ENCODE measurements around the gene GCC1. TPM values are rescaled to one million over a fixed set of nuclear protein-coding genes. Genes with fewer than 3 reads are reported as not detected.

The GCC1 gene
- total and polyA plus RNA-seq, 7 donors, result 6.1 to 24.0 (median 8.4) TPM

DNA sequence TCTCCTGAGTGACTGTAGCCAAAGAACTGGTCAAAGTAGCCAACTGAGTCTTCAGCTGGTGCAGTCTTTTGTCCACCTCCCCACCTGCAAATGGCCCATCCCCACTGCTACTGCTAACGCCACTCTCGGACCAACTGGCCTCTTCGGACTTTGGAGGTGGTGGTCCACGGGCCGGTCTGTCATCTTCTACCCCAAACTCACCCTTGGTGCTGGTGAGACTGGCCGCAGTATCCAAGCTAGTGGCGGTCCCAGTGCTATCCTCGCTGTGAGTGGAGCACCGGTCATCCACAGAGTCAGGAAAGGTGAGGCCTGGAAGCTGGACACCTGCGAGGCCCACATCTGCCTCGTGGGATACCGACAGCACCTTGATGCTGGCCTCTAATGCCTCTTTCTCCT lies 750 bp downstream of the GCC1 start:
- peak overlapping the region; percentile 92 for H3K27ac ChIP-seq
- peaks cover 62% of the 10 kb centered on the region for H3K4me1 ChIP-seq
- H3K27me3 ChIP-seq (ENCODE audit: insufficient read depth in 3 of 3, low read length in 2 of 3), result no peaks in the 10 kb centered on the region
- WGBS, 3 donors, result 20 to 24% (median 24%) methylated on average over 12 of the region's 12 CpGs
- DNase-seq (no peak), ATAC-seq (no peak)
- intact Hi-C loops (cut with DNase I), result loop anchor here (5.0 kb wide), 1 partner anchor 192 kb away; the partner anchor contains the start of gene ZNF800 (in 2 of the 2)
- peaks cover 0 to 28% of the 10 kb centered on the region in 2 donors for H3K36me3 ChIP-seq (ENCODE audit: insufficient read depth in 1 of 2, low read depth in 1 of 2)
- H3K9me3 ChIP-seq, result no peaks in the 10 kb centered on the region
- peak overlapping the region; percentile 78 for H3K4me3 ChIP-seq
- TF ChIP-seq, protein P1, sequence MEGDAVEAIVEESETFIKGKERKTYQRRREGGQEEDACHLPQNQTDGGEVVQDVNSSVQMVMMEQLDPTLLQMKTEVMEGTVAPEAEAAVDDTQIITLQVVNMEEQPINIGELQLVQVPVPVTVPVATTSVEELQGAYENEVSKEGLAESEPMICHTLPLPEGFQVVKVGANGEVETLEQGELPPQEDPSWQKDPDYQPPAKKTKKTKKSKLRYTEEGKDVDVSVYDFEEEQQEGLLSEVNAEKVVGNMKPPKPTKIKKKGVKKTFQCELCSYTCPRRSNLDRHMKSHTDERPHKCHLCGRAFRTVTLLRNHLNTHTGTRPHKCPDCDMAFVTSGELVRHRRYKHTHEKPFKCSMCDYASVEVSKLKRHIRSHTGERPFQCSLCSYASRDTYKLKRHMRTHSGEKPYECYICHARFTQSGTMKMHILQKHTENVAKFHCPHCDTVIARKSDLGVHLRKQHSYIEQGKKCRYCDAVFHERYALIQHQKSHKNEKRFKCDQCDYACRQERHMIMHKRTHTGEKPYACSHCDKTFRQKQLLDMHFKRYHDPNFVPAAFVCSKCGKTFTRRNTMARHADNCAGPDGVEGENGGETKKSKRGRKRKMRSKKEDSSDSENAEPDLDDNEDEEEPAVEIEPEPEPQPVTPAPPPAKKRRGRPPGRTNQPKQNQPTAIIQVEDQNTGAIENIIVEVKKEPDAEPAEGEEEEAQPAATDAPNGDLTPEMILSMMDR (IDR thresholded peaks at IDR 0.05), result no peak

DNA sequence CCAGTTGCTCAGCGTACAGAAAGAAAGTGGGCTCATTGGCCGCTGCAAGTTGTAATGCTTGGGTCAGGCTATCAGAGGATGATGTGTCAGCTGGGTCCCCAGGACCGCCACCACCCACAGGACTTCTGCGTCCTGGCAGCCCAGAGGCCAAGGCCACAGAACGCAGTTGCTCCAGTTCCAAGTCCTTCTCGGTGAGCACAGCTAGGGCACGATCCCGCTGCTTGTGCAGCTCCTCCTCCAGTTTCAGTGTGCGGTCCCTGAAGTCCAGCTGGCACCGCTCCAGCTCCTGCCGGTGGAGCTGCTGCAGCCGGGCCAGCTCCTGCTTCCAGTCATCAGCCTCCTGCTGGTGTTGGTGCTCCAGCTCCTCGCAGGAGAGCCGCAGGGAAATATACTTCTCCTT lies 3.0 kb downstream of the GCC1 start:
- WGBS, 3 donors, result 34 to 40% (median 37%) methylated on average over 14 of the region's 14 CpGs
- ATAC-seq (peak; percentile 23 to 65 (median 56)), DNase-seq (peak; percentile 64 to 91)
- H3K27me3 ChIP-seq (ENCODE audit: insufficient read depth in 3 of 3, low read length in 2 of 3), result no peaks in the 10 kb centered on the region
- peaks cover 58% of the 10 kb centered on the region for H3K4me1 ChIP-seq
- peaks cover 3 to 36% of the 10 kb centered on the region in 2 donors for H3K36me3 ChIP-seq (ENCODE audit: insufficient read depth in 1 of 2, low read depth in 1 of 2)
- intact Hi-C loops (cut with DNase I), result loop anchor here in 1 of 2 donors (5.0 kb wide), 1 partner anchor 190 kb away; the partner anchor contains the start of gene ZNF800
- TF ChIP-seq, protein P1 (IDR thresholded peaks at IDR 0.05), result no peak
- H3K27ac ChIP-seq, result no peak overlapping the region
- H3K9me3 ChIP-seq, result no peaks in the 10 kb centered on the region
- peak overlapping the region; percentile 78 for H3K4me3 ChIP-seq

DNA sequence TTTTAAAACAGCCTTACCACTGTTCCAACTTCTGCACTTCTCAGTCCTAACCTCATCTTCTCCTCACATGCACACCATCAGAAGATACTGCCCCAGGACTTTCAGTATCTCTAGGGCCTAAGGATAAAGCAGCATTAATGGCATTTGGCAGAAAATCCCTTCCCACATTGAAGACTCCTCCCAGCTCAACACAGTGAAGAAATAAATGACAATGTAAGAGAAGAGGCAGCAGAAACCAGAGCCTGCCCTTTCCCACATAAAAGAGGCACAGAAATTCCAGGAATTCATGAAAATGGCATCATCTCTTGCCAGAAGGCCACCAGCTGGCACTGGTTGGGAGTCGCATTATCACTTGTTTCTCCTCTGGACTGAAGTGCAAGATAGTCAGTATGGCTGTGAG lies 3.7 kb downstream of the GCC1 start:
- TF ChIP-seq, protein P1 (IDR thresholded peaks at IDR 0.05), result no peak
- 77 to 95% (median 88%) methylated on average over 1 of the region's 1 CpG for WGBS, 3 donors
- Histone ChIP-seq H3K9me3 (no peaks in the 10 kb centered on the region), H3K27me3 (ENCODE audit: insufficient read depth in 3 of 3, low read length in 2 of 3) (no peaks in the 10 kb centered on the region), H3K36me3 (ENCODE audit: insufficient read depth in 1 of 2, low read depth in 1 of 2) (peaks cover 3 to 36% of the 10 kb centered on the region in 2 donors), H3K27ac (no peak overlapping the region), H3K4me1 (peaks cover 53% of the 10 kb centered on the region), H3K4me3 (peak overlapping the region; percentile 78)
- ATAC-seq (no peak), DNase-seq (no peak)
- intact Hi-C loops (cut with DNase I), result loop anchor here in 1 of 2 donors (5.0 kb wide), 1 partner anchor 189 kb away; the partner anchor contains the start of gene ZNF800

DNA sequence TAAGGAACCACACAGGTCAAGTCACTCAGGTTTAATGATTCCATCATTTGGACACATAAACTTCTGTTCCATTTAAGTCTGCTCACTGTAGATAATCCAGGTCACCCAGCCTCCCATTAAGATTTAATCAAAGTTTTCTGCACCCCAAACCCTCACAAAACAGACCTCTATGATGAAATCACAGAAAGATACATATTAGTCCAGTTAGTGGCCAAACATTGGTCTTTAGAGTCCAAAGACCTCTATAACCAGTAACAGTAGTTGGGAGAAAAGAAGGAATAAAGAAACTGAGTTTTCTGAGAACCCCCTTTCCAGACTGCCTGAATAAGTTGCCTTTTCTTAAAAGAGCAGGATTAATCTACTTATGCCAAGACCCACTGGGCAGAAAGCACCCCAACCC lies 4.8 kb downstream of the GCC1 start:
- H3K36me3 ChIP-seq (ENCODE audit: insufficient read depth in 1 of 2, low read depth in 1 of 2), result peaks cover 3 to 36% of the 10 kb centered on the region in 2 donors
- TF ChIP-seq, protein P1 (IDR thresholded peaks at IDR 0.05), result no peak
- ATAC-seq (no peak), DNase-seq (no peak)
- no peak overlapping the region for H3K27ac ChIP-seq
- intact Hi-C loops (cut with DNase I), result loop anchor here in 1 of 2 donors (5.0 kb wide), 1 partner anchor 188 kb away; the partner anchor contains the start of gene ZNF800
- no peaks in the 10 kb centered on the region for H3K9me3 ChIP-seq
- H3K4me1 ChIP-seq, result peaks cover 53% of the 10 kb centered on the region
- no peak overlapping the region for H3K4me3 ChIP-seq
- no peaks in the 10 kb centered on the region for H3K27me3 ChIP-seq (ENCODE audit: insufficient read depth in 3 of 3, low read length in 2 of 3)
